GM19099 (cell line): ENCODE measurements around the gene ZNF432.

Experiments
- POLR2A ChIP-seq: IDR thresholded peaks from 3 replicates; pipeline ENCODE4 v1.6.1; 2011; ENCODE audit warnings: low read depth; ENCODE audit not compliant: insufficient read length; ENCODE audit errors: extremely low read depth

ZNF432 gene

DNA sequence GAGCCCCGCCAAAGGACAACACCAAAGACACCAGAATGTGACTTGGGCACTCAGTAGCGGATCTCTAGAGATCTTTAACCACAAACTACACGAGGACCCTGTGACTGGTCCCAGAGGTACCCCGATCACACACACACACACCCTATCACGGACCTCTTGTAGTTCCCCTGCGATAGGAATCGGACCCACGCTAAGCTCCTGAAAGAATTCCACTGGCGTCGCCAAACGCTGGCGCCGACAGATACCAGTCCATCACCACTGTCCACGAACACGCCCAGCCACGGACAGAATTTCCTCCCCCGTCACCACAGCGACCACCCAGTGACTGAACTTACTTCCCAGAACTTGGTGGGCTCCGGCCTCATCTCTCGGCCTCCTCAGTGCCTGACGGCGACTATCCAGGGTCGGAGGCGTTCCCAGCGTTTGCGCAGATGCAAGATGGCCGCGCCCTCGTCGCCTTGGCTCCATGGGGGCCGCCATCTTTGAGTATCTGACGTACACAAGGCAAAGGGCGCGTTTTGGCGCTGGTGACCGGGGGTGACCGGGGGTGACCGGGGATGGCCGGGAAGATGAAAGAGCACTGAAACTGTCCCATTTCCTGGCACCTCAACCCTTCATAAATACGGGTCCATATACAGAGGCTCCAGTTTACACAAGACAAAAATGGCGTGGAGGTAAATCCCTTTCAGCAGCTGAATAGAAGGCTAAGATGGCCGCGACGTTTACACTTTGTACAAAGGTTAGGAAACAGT lies 40.7 kb downstream of the ZNF432 start, which contains the start of gene ZNF615:
ZNF615 (minus strand) TSS at position 406 of the 752 bp plus-strand sequence. CDS start 4,500 bp downstream, outside the sequence.
- TF ChIP-seq POLR2A = peak; percentile 66

- TF ChIP-seq POLR2A = no peak
These were observed 41.2 kb downstream of the ZNF432 start for GRCh38 chr19:52007451-52007805.

DNA sequence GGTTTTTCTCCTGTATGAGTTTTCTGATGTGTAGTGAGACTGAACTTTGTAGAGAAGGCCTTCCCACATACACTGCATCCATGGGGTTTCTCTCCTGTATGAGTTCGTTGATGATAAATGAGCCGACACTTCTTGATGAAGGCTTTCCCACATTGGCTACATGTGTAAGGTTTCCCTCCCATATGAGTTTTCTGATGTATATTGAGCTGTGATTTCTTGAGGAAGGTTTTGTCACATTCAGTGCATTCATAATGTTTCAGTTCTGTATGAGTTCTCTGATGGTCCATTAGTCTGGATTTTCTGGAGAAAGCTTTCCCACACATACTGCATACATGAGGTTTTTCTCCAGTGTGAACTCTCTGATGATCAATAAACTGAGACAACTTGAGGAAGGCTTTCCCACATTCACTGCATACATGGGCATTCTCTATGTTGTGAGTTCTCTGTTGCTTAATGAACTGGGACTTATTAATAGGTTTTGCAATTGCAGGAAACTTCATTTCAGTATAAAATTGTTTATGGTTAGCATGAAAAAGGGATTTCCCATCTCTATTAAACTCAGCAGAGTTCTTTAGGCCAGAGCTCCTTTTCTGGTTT lies 54.5 kb downstream of the ZNF432 start:
- TF ChIP-seq POLR2A = no peak

DNA sequence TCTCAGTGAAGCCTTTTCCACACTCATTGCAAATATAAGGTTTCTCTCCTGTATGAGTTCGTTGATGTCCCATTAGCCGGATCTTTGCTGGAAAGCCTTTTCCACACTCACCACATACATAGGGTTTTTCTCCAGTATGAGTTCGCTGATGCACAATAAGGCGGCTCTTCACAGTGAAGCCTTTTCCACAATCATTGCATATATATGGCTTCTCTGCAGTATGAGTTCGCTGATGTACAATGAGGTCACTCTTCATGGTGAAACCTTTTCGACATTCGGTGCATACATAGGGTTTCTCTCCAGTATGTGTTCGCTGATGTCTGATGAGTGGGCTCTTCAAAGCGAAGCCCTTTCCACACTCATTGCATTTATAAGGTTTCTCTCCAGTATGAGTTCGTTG lies 55.2 kb downstream of the ZNF432 start:
- TF ChIP-seq POLR2A = no peak

GRCh38 chr19:51986309-51987291 lies 62.0 kb downstream of the ZNF432 start, which contains the start of gene ZNF350:
ZNF350 (minus strand) TSS chr19:51986840; CDS start chr19:51974360, 12,480 bp downstream.
- TF ChIP-seq POLR2A = peak; percentile 64

- no peak for TF ChIP-seq POLR2A
These were observed 65.3 kb downstream of the ZNF432 start for GRCh38 chr19:51983361-51983760.
